Psoas muscle (tissue), 8 donors: Measurements from ENCODE around the gene ZNF195. TPM values are rescaled to one million over a fixed set of nuclear protein-coding genes. Genes with fewer than 3 reads are reported as not detected.

Experiments used
- ATAC-seq, 4 donors: fragments of 200-7000 bp; cut with Tn5 transposase; one replicate each; pipeline ENCODE4 v1.9.1; 2020; ENCODE audit warnings: moderate library complexity in 3 of 4, mild to moderate bottlenecking in 2 of 4
- DNase-seq, 2 donors: peaks; one replicate each; pipeline ENCODE4 v3.0.0-alpha.2; 2020
- H3K27ac ChIP-seq: fragments of 200-600 bp; one replicate; pipeline ENCODE4 v1.8.0; 2022
- H3K27me3 ChIP-seq, 3 donors: fragments of 200-600 bp in 1 of 3; one replicate each; pipeline versions ENCODE4 v1.6.1 to v1.8.0; 2013 to 2022; ENCODE audit warnings: low read length in 2 of 3, mild to moderate bottlenecking in 2 of 3, moderate library complexity in 1 of 3; ENCODE audit not compliant: insufficient read depth in 3 of 3
- H3K36me3 ChIP-seq, 2 donors: fragments of 200-600 bp in 1 of 2; one replicate each; pipeline versions ENCODE4 v1.6.1 to v1.8.0; 2013 to 2022; ENCODE audit warnings: low read depth in 1 of 2, mild to moderate bottlenecking in 1 of 2, moderate library complexity in 1 of 2; ENCODE audit not compliant: insufficient read depth in 1 of 2
- H3K4me1 ChIP-seq: fragments of 200-600 bp; one replicate; pipeline ENCODE4 v1.8.0; 2022
- H3K4me3 ChIP-seq: fragments of 200-600 bp; one replicate; pipeline ENCODE4 v1.8.0; 2022; ENCODE audit warnings: mild to moderate bottlenecking
- H3K9me3 ChIP-seq: fragments of 200-600 bp; one replicate; pipeline ENCODE4 v1.8.0; 2022
- CTCF ChIP-seq: fragments of 200-600 bp; IDR thresholded peaks from one replicate; pipeline ENCODE4 v1.8.0; 2022; ENCODE audit warnings: antibody characterized with exemption
- WGBS, 3 donors: extraction: QIAGEN DNeasy Blood & Tissue Kit; methylation state at CpG; one replicate each; pipeline versions ENCODE4 v1.1.6 to v1.1.7; 2013; 5-methylcytosine and 5-hydroxymethylcytosine counted together
- intact Hi-C, 2 donors: fragments of 100-400 bp; cut with DNase I; formaldehyde crosslinking; loops; one replicate each; pipeline versions ENCODE4 v1.11.0 to v1.14.2; 2022
- polyA plus RNA-seq, 3 donors: library from polyadenylated mRNA; stranded (reverse); fragments of 200-250 nt; gene quantifications; one replicate each; pipeline ENCODE4 v1.2.3, GENCODE V29; 2013
- total RNA-seq, 4 donors: library from RNA; stranded (reverse); fragmentation: NEBNext Ultra II Directional in 2 of 4; extraction: Animal tissue kit (Norgen Biotek cat#: 25700) in 2 of 4; gene quantifications; one replicate each; pipeline versions ENCODE4 v1.2.1 to v1.2.4, GENCODE V29; 2021 to 2023
- donor health status: healthy with polysubstance abuse.
- donor health status: DM: no; HTN: no; CAD: no; lungs with moderate emphysema.
- donor health status: Bipolar disorder and iron deficiency.
- donor health status: healthy.
- donor health status: DM: yes; HTN: yes; CAD: no.
- donor health status: DM: no; HTN: no; CAD: no.
- donor health status: DM: no; HTN: no; CAD: no.
- donor health status: DM: yes; HTN: yes; CAD: no.

ZNF195 gene
- total and polyA plus RNA-seq, 7 donors = 8.6 to 14.9 (median 13.0) TPM

- no peak for ATAC-seq
- TF ChIP-seq CTCF = no peak
- no peak overlapping the region for H3K27ac ChIP-seq
- no peaks in the 10 kb centered on the region for H3K36me3 ChIP-seq
- H3K27me3 ChIP-seq = peaks cover 0 to 2% (median 0%) of the 10 kb centered on the region in 3 donors
- WGBS, 3 donors = 90 to 94% (median 90%) methylated on average over 5 of the region's 5 CpGs
- DNase-seq = no peak
- H3K4me1 ChIP-seq = no peaks in the 10 kb centered on the region
- no peak overlapping the region for H3K4me3 ChIP-seq
- intact Hi-C loops = no loop called here
- peaks cover 36% of the 10 kb centered on the region for H3K9me3 ChIP-seq
Observed at GRCh38 chr11:3353066-3353465, 25.9 kb downstream of the ZNF195 start.

GRCh38 chr11:3347127-3347526 lies 31.8 kb downstream of the ZNF195 start:
- no peaks in the 10 kb centered on the region for H3K4me1 ChIP-seq
- no peaks in the 10 kb centered on the region for H3K36me3 ChIP-seq
- no peak for DNase-seq
- no peak for ATAC-seq
- WGBS, 3 donors = 87 to 100% (median 90%) methylated on average over 1 of the region's 1 CpG
- H3K9me3 ChIP-seq = peaks cover 9% of the 10 kb centered on the region
- no peak overlapping the region for H3K27ac ChIP-seq
- intact Hi-C loops = no loop called here
- no peak for TF ChIP-seq CTCF
- no peak overlapping the region for H3K4me3 ChIP-seq
- H3K27me3 ChIP-seq = no peaks in the 10 kb centered on the region

- DNase-seq (no peak), ATAC-seq (no peak)
- no peaks in the 10 kb centered on the region for H3K36me3 ChIP-seq
- WGBS, 3 donors = 88 to 93% (median 91%) methylated on average over 8 to 9 of the region's 9 CpGs
- no peaks in the 10 kb centered on the region for H3K4me1 ChIP-seq
- intact Hi-C loops = no loop called here
- no peak for TF ChIP-seq CTCF
- no peak overlapping the region for H3K4me3 ChIP-seq
- H3K9me3 ChIP-seq = peaks cover 9% of the 10 kb centered on the region
- no peaks in the 10 kb centered on the region for H3K27me3 ChIP-seq
- no peak overlapping the region for H3K27ac ChIP-seq
Observed at GRCh38 chr11:3346587-3346986, 32.4 kb downstream of the ZNF195 start.

- no peaks in the 10 kb centered on the region for H3K27me3 ChIP-seq
- no peaks in the 10 kb centered on the region for H3K4me1 ChIP-seq
- DNase-seq = no peak
- intact Hi-C loops = no loop called here
- H3K36me3 ChIP-seq = no peaks in the 10 kb centered on the region
- no peak for ATAC-seq
- 78 to 82% (median 79%) methylated on average over 10 of the region's 10 CpGs for WGBS, 3 donors
- peaks cover 9% of the 10 kb centered on the region for H3K9me3 ChIP-seq
- TF ChIP-seq CTCF = no peak
- H3K27ac ChIP-seq = no peak overlapping the region
- H3K4me3 ChIP-seq = no peak overlapping the region
Observed at GRCh38 chr11:3345736-3346135, 33.2 kb downstream of the ZNF195 start.

GRCh38 chr11:3344327-3345174 lies 34.4 kb downstream of the ZNF195 start:
- Histone ChIP-seq H3K9me3 (peaks cover 4% of the 10 kb centered on the region), H3K4me3 (no peak overlapping the region), H3K27me3 (no peaks in the 10 kb centered on the region), H3K4me1 (no peaks in the 10 kb centered on the region), H3K36me3 (no peaks in the 10 kb centered on the region), H3K27ac (no peak overlapping the region)
- WGBS, 3 donors = 79 to 82% (median 81%) methylated on average over 6 of the region's 6 CpGs
- DNase-seq = no peak
- ATAC-seq = no peak
- intact Hi-C loops = no loop called here
- TF ChIP-seq CTCF = no peak
